GM12892 (cell line): ENCODE measurements around the gene SMPD3.

ENCODE experiments used
- POLR2A ChIP-seq: IDR thresholded peaks from 2 replicates; pipeline ENCODE4 v1.6.1; 2011; ENCODE audit warnings: low read depth, low read length, control low read depth
- TAF1 ChIP-seq: IDR thresholded peaks from 2 replicates; pipeline ENCODE4 v1.6.1; 2011; ENCODE audit warnings: low read depth, mild to moderate bottlenecking, control low read depth, low read length, borderline replicate concordance

DNA sequence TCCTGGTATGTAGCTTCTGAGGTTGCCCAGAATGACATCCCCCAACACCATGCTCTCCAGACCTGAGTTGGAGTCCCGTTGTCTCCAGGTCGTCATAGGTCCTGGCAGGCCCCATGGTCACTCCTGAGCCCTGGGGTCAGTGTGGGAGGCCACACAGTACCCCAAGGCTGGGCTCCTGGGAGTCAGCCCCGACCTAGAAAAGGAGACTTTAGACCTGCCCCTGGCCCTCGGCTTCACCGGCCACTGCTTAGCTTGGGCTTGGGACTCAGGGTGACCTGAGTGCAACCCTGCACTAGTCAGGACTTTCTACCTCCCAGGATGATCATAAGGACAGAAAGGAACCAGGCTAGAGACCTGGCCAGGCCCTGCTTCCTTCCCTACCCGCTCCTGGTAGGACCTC lies 71.7 kb downstream of the SMPD3 start:
- no peak for TF ChIP-seq POLR2A
- no peak for TF ChIP-seq TAF1
